OCI-LY1 (cell line): ENCODE results near the gene LRRC3B.

Experiments used
- H2AFZ ChIP-seq: fragments of 200-600 bp; sonication (generic), shearing (Covaris generic); 2 replicates; pipeline ENCODE4 v1.6.0; 2014; ENCODE audit warnings: antibody characterized with exemption, mild to moderate bottlenecking, low read length
- H3F3A ChIP-seq: fragments of 200-600 bp; sonication (generic), shearing (Covaris generic); 2 replicates; pipeline ENCODE4 v1.6.0; 2014; ENCODE audit warnings: mild to moderate bottlenecking, antibody characterized with exemption, low read length, moderate library complexity; ENCODE audit not compliant: insufficient read depth
- H3K27ac ChIP-seq: fragments of 200-600 bp; sonication (generic); 2 replicates; pipeline ENCODE4 v1.5.1; 2014; ENCODE audit warnings: low read length, mixed run types, mild to moderate bottlenecking, low read depth; ENCODE audit not compliant: poor library complexity, severe bottlenecking
- H3K27me3 ChIP-seq: fragments of 200-600 bp; sonication (generic); 2 replicates; pipeline ENCODE4 v1.6.0; 2014; ENCODE audit warnings: antibody characterized with exemption, mild to moderate bottlenecking, low read length, moderate library complexity; ENCODE audit not compliant: insufficient read depth
- H3K36me3 ChIP-seq: fragments of 200-600 bp; sonication (generic); 2 replicates; pipeline ENCODE4 v1.6.1; 2014; ENCODE audit warnings: mild to moderate bottlenecking, antibody characterized with exemption, low read length, moderate library complexity, mixed read lengths; ENCODE audit not compliant: insufficient read depth
- H3K4me1 ChIP-seq: fragments of 200-600 bp; sonication (generic); 2 replicates; pipeline ENCODE4 v1.5.1; 2014; ENCODE audit warnings: mild to moderate bottlenecking, low read length, moderate library complexity; ENCODE audit not compliant: insufficient read depth, severe bottlenecking
- H3K4me2 ChIP-seq: fragments of 200-600 bp; sonication (generic), shearing (Covaris generic); 2 replicates; pipeline ENCODE4 v1.6.1; 2014; ENCODE audit warnings: low read length
- H3K4me3 ChIP-seq: fragments of 200-600 bp; sonication (generic); 2 replicates; pipeline ENCODE4 v1.5.1; 2014; ENCODE audit warnings: low read length, low read depth, mild to moderate bottlenecking, mixed read lengths; ENCODE audit not compliant: poor library complexity, severe bottlenecking
- H3K79me2 ChIP-seq: fragments of 200-600 bp; shearing (Covaris generic); 2 replicates; pipeline ENCODE4 v1.6.1; 2016; ENCODE audit warnings: mixed run types, low read length, mixed read lengths; ENCODE audit not compliant: insufficient read depth
- H3K9ac ChIP-seq: fragments of 200-600 bp; sonication (generic), shearing (Covaris generic); 2 replicates; pipeline ENCODE4 v1.6.1; 2014; ENCODE audit warnings: mild to moderate bottlenecking, low read length, mixed read lengths
- H3K9me2 ChIP-seq: fragments of 200-600 bp; sonication (generic), shearing (Covaris generic); 2 replicates; pipeline ENCODE4 v1.6.1; 2014; ENCODE audit warnings: low read depth, mild to moderate bottlenecking, low read length, mixed read lengths
- H3K9me3 ChIP-seq: fragments of 200-600 bp; shearing (Covaris generic); 2 replicates; pipeline ENCODE4 v1.6.1; 2014; ENCODE audit warnings: low read length, mixed read lengths
- H4K20me1 ChIP-seq: fragments of 200-600 bp; sonication (generic), shearing (Covaris generic); 2 replicates; pipeline ENCODE4 v1.6.0; 2016; ENCODE audit warnings: mild to moderate bottlenecking, low read length; ENCODE audit not compliant: insufficient read depth
- EZH2 ChIP-seq: fragments of 200-600 bp; sonication (generic), shearing (Covaris generic); IDR thresholded peaks from 2 replicates; pipeline ENCODE4 v1.8.0; 2017; ENCODE audit warnings: borderline replicate concordance, mixed run types, mild to moderate bottlenecking, antibody characterized with exemption, low read length, moderate library complexity, mixed read lengths
- TF ChIP-seq, protein P1 (sequence below): fragments of 200-600 bp; sonication (generic), shearing (Covaris generic); IDR thresholded peaks from 2 replicates; pipeline ENCODE4 v1.5.1; 2017; ENCODE audit warnings: mild to moderate bottlenecking, antibody characterized with exemption, low read length, moderate library complexity, mixed read lengths

LRRC3B gene, protein sequence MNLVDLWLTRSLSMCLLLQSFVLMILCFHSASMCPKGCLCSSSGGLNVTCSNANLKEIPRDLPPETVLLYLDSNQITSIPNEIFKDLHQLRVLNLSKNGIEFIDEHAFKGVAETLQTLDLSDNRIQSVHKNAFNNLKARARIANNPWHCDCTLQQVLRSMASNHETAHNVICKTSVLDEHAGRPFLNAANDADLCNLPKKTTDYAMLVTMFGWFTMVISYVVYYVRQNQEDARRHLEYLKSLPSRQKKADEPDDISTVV

DNA sequence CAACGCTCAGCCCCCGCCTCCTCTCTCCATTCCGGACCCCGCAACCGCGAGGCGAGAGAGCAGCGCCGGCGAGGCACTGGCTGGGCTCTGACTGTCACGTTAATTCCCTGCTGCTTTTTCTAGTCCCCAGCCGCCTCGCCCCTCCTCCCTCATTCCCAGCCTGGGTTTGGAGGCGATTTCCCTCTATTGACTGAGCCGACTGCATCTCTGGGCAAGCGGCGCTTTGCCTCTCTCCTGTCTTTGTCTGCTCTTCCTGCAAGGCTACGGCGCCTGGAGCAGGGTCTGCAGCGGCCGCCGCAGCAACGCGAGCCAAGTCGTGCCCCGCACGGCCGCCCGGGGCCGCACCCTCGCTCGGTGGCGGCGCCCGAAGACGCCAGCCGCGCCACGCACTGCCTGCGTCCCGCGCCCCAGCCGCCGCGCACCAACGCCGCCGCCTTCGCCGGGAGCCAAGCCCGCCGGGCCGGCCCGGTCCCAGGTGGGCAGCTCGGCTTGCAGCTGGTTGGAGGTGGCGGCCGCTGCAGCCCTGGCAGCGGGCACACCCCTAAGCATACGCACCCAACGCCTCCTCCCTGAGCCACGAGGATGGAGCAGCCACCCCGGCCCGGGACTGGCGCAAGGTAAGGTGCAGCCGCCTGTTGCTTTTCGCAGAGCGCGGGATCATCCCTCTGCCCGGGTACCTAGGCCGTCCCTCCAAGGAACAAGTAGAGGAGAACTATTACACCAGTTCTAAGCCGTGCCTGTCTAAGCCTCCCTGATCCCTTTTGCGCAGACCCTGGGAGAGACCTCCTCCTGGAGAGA, at the start of gene LRRC3B:
Gene LRRC3B, plus strand, starts transcription at position 152 of the 798 bp plus-strand sequence. CDS start 86,901 bp downstream, outside the sequence.
- H3K9me3 ChIP-seq, result no peaks in the 10 kb centered on the region
- H3F3A ChIP-seq, result no peaks in the 10 kb centered on the region
- H3K79me2 ChIP-seq, result no peaks in the 10 kb centered on the region
- no peak within 1 kb of the TSS for H3K4me2 ChIP-seq
- no peaks in the 10 kb centered on the region for H3K36me3 ChIP-seq
- no peak within 1 kb of the TSS for H2AFZ ChIP-seq
- H3K27ac ChIP-seq, result no peak within 1 kb of the TSS
- no peaks in the 10 kb centered on the region for H3K4me1 ChIP-seq
- no peaks in the 10 kb centered on the region for H4K20me1 ChIP-seq
- H3K4me3 ChIP-seq, result no peak within 1 kb of the TSS
- no peaks in the 10 kb centered on the region for H3K27me3 ChIP-seq
- TF ChIP-seq, protein P1, sequence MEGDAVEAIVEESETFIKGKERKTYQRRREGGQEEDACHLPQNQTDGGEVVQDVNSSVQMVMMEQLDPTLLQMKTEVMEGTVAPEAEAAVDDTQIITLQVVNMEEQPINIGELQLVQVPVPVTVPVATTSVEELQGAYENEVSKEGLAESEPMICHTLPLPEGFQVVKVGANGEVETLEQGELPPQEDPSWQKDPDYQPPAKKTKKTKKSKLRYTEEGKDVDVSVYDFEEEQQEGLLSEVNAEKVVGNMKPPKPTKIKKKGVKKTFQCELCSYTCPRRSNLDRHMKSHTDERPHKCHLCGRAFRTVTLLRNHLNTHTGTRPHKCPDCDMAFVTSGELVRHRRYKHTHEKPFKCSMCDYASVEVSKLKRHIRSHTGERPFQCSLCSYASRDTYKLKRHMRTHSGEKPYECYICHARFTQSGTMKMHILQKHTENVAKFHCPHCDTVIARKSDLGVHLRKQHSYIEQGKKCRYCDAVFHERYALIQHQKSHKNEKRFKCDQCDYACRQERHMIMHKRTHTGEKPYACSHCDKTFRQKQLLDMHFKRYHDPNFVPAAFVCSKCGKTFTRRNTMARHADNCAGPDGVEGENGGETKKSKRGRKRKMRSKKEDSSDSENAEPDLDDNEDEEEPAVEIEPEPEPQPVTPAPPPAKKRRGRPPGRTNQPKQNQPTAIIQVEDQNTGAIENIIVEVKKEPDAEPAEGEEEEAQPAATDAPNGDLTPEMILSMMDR, result no peak
- TF ChIP-seq EZH2, result no peak
- no peak within 1 kb of the TSS for H3K9ac ChIP-seq
- no peaks in the 10 kb centered on the region for H3K9me2 ChIP-seq

DNA sequence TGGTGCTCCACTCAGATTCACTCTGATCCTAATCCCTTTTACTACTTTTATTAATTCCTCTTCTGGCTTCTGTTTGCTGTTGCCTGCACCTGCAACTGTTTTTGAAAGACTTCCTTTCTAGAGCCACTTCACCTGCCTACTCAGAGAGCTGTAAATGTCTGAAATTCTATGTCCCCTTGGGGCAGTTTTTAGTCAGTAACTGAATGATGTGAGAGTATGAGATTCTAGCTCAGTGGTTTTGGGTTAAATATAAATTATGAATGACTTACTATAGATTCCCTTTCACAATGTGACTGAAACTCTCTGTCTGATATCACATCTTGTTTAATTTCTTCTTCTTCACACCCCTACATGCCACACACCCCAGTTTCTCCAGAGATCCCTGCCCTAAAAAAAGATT, 47.8 kb upstream of the LRRC3B start:
- H2AFZ ChIP-seq, result no peak overlapping the region
- no peaks in the 10 kb centered on the region for H3K36me3 ChIP-seq
- no peaks in the 10 kb centered on the region for H3K27me3 ChIP-seq
- H3K4me3 ChIP-seq, result no peak overlapping the region
- no peaks in the 10 kb centered on the region for H3K9me2 ChIP-seq
- no peaks in the 10 kb centered on the region for H3K9me3 ChIP-seq
- H3K4me2 ChIP-seq, result no peak overlapping the region
- no peaks in the 10 kb centered on the region for H3K79me2 ChIP-seq
- H3K27ac ChIP-seq, result no peak overlapping the region
- H4K20me1 ChIP-seq, result no peaks in the 10 kb centered on the region
- no peaks in the 10 kb centered on the region for H3K4me1 ChIP-seq
- TF ChIP-seq, protein P1, result no peak
- no peak for TF ChIP-seq EZH2
- H3F3A ChIP-seq, result no peaks in the 10 kb centered on the region
- H3K9ac ChIP-seq, result no peak overlapping the region

DNA sequence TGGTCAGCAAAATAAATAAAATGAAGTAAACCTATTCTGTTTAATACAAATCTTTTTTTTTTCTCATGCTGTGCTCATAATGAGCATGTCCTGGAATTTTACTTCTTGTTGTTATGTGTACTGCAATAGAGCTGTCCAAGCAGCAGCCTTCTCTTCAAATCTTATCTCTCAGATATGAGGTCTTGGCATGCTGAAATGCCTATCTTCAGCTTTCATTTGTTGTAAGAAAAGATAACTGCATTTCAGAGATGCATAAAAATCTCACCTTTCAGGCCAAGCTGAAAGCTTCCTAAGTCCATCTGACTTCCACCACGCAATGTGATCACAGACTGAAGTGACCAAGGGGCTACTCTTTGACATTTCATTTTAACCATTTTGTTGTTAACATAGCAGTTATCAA, 43.5 kb upstream of the LRRC3B start:
- H3K79me2 ChIP-seq, result no peaks in the 10 kb centered on the region
- no peak overlapping the region for H3K4me2 ChIP-seq
- no peaks in the 10 kb centered on the region for H4K20me1 ChIP-seq
- no peaks in the 10 kb centered on the region for H3K36me3 ChIP-seq
- no peaks in the 10 kb centered on the region for H3K9me2 ChIP-seq
- no peak overlapping the region for H3K27ac ChIP-seq
- no peaks in the 10 kb centered on the region for H3K4me1 ChIP-seq
- TF ChIP-seq, protein P1, result no peak
- no peak for TF ChIP-seq EZH2
- no peak overlapping the region for H2AFZ ChIP-seq
- no peaks in the 10 kb centered on the region for H3K9me3 ChIP-seq
- H3K4me3 ChIP-seq, result no peak overlapping the region
- no peaks in the 10 kb centered on the region for H3K27me3 ChIP-seq
- H3K9ac ChIP-seq, result no peak overlapping the region
- H3F3A ChIP-seq, result no peaks in the 10 kb centered on the region
